DOHH2 (cell line): ENCODE data around the gene PPP4R4.

Experiments
- EZH2phosphoT487 ChIP-seq: fragments of 200-600 bp; sonication (generic); IDR thresholded peaks from 2 replicates; pipeline ENCODE4 v1.6.1; 2017; ENCODE audit warnings: borderline replicate concordance, mild to moderate bottlenecking, antibody characterized with exemption, low read length, moderate library complexity, mixed read lengths
- TF ChIP-seq, protein P1 (sequence below): fragments of 200-600 bp; sonication (generic); IDR thresholded peaks from one replicate; pipeline ENCODE4 v1.5.1; 2014; ENCODE audit warnings: antibody characterized with exemption, mild to moderate bottlenecking, low read depth, low read length; ENCODE audit not compliant: poor library complexity, severe bottlenecking

DNA sequence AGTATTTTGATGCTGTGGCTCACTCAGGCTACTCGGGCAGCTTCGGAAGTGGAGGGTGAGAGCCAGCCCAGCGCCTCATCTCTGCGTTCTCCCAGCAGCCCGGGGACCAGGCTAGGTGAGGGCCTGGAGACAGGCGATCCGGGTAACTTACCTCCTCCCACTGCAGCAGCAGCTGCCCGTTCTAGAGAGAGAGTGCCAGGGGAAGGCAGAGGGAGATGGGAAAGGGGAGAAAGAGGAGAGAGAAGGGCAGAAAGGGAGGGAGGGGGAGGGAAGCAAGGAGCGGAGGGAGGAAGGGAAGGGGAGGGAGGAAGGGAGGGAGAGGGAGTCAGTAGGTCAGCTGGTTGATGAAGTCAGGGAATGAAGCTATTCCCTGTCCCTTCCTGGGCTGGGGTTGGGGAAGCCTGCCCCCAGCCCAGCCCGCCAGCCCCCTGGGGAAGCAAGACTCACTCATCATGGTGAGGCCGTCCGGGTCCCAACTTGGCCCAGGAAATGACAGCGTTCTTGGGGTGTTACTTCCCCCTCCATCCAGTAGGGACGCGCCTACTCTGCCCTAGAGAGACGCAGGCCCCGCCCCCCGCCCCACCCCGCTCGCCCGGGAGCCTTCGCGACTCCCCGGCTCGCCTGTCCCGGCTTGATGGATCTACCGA lies 44.9 kb upstream of the PPP4R4 start, which contains the start of gene IFI27L2:
- TF ChIP-seq, protein P1, sequence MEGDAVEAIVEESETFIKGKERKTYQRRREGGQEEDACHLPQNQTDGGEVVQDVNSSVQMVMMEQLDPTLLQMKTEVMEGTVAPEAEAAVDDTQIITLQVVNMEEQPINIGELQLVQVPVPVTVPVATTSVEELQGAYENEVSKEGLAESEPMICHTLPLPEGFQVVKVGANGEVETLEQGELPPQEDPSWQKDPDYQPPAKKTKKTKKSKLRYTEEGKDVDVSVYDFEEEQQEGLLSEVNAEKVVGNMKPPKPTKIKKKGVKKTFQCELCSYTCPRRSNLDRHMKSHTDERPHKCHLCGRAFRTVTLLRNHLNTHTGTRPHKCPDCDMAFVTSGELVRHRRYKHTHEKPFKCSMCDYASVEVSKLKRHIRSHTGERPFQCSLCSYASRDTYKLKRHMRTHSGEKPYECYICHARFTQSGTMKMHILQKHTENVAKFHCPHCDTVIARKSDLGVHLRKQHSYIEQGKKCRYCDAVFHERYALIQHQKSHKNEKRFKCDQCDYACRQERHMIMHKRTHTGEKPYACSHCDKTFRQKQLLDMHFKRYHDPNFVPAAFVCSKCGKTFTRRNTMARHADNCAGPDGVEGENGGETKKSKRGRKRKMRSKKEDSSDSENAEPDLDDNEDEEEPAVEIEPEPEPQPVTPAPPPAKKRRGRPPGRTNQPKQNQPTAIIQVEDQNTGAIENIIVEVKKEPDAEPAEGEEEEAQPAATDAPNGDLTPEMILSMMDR, result no peak
- TF ChIP-seq EZH2phosphoT487, result no peak
